Neutrophil (primary cell): ENCODE measurements around the gene MRGPRG.

Source experiments
- H3K27ac ChIP-seq: fragments of 200-600 bp; sonication (generic); 2 replicates; pipeline ENCODE4 v1.5.1; 2016; ENCODE audit warnings: mild to moderate bottlenecking, moderate library complexity
- H3K27me3 ChIP-seq: fragments of 200-600 bp; sonication (generic); 2 replicates; pipeline ENCODE4 v1.6.0; 2016; ENCODE audit warnings: mild to moderate bottlenecking
- H3K36me3 ChIP-seq: fragments of 200-600 bp; sonication (generic); 2 replicates; pipeline ENCODE4 v1.5.1; 2017
- H3K4me1 ChIP-seq, 2 experiments: fragments of 200-600 bp in 1 of 2; sonication (generic) in 1 of 2; 1 replicate in 1 of 2; 2 replicates in 1 of 2; pipeline versions ENCODE4 v1.5.1 to v1.6.1; 2013 to 2016; ENCODE audit warnings: low read depth in 1 of 2, low read length in 1 of 2, mild to moderate bottlenecking in 1 of 2, moderate library complexity in 1 of 2; ENCODE audit not compliant: control insufficient read depth in 1 of 2, insufficient read depth in 1 of 2
- H3K4me3 ChIP-seq, 2 experiments: fragments of 200-600 bp in 1 of 2; sonication (generic) in 1 of 2; 1 replicate in 1 of 2; 2 replicates in 1 of 2; pipeline ENCODE4 v1.5.1; 2013 to 2016; ENCODE audit warnings: low read depth in 1 of 2, low read length in 1 of 2, mild to moderate bottlenecking in 1 of 2, moderate library complexity in 1 of 2
- H3K9me3 ChIP-seq: fragments of 200-600 bp; sonication (generic); 2 replicates; pipeline ENCODE4 v1.5.1; 2016
- CTCF ChIP-seq: fragments of 200-600 bp; sonication (generic); IDR thresholded peaks from 2 replicates; pipeline ENCODE4 v1.5.1; 2016; ENCODE audit warnings: antibody characterized with exemption

Gene MRGPRG

DNA sequence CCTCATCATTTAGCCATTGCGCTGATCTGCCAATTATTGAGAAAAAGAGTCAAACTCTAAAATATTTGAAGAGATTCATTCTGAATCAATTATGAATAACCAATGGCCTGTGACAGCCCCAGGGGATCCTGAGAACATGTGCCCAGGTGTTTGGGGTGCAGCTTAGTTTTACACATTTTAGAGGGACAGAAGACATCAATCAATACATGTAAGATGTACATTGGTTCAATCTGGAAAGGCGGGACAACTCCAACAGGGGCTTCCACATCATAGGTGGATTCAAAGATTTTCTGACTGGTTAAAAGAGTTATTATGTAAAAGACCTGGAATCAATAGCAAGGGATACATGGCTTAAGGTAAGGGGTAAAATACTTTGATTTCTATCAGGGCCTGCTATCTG lies 18.5 kb upstream of the MRGPRG start:
- no peaks in the 10 kb centered on the region for H3K4me1 ChIP-seq
- H3K27me3 ChIP-seq, result peaks cover 5% of the 10 kb centered on the region
- no peak for TF ChIP-seq CTCF
- H3K4me3 ChIP-seq, result no peak overlapping the region
- no peaks in the 10 kb centered on the region for H3K36me3 ChIP-seq
- no peaks in the 10 kb centered on the region for H3K9me3 ChIP-seq
- no peak overlapping the region for H3K27ac ChIP-seq

- H3K27me3 ChIP-seq, result peaks cover 5% of the 10 kb centered on the region
- no peaks in the 10 kb centered on the region for H3K9me3 ChIP-seq
- H3K36me3 ChIP-seq, result no peaks in the 10 kb centered on the region
- H3K4me1 ChIP-seq, result no peaks in the 10 kb centered on the region
- TF ChIP-seq CTCF, result no peak
- no peak overlapping the region for H3K4me3 ChIP-seq
- H3K27ac ChIP-seq, result no peak overlapping the region
Measured at GRCh38 chr11:3234846-3235245, 16.2 kb upstream of the MRGPRG start.

DNA sequence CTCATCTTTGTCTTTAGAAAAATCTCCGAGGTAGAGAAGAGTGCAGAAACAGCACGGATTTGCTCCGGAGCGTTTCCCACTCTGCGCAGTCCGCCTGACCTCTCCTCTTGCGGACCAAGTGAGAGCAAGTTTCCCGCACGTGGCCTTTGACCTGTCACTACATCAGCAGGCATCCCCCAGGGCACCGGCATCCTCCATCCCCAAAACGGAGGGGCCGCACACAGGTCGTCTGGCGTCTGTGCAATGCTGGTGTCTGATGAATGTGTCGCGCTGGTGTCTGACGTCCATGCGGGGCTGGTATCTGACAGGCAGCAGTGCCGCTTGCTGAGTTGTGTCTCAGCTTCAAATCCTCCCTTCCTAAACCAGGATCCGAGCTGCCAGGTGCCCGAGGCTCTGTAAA lies 14.3 kb upstream of the MRGPRG start:
- no peak for TF ChIP-seq CTCF
- Histone ChIP-seq H3K9me3 (no peaks in the 10 kb centered on the region), H3K4me1 (no peaks in the 10 kb centered on the region), H3K4me3 (no peak overlapping the region), H3K27ac (no peak overlapping the region), H3K27me3 (peaks cover 5% of the 10 kb centered on the region), H3K36me3 (no peaks in the 10 kb centered on the region)

- peaks cover 5% of the 10 kb centered on the region for H3K27me3 ChIP-seq
- TF ChIP-seq CTCF, result no peak
- H3K4me1 ChIP-seq, result no peaks in the 10 kb centered on the region
- no peaks in the 10 kb centered on the region for H3K9me3 ChIP-seq
- no peaks in the 10 kb centered on the region for H3K36me3 ChIP-seq
- no peak within 1 kb of the TSS for H3K27ac ChIP-seq
- no peak within 1 kb of the TSS for H3K4me3 ChIP-seq
Measured at GRCh38 chr11:3231851-3232744, 13.5 kb upstream of the MRGPRG start, which contains the start of gene MRGPRE. MRGPRE (minus strand) TSS chr11:3232417; CDS start chr11:3228799, 3,618 bp downstream.

DNA sequence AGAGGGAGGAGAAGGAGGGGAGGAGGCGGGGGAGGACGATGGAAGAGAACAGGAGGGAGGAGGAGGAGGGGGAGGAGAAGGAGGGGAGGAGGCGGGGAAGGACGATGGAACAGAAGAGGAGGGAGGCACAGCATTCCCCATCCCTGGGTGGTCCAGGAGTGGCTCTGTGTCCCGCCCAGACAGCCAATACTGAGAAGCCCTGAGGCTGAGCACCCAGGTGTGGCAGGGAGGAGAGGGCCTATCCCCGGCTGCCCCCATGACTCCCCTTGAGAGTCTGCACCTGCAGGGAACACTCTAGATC lies 12.9 kb upstream of the MRGPRG start:
- no peaks in the 10 kb centered on the region for H3K4me1 ChIP-seq
- no peaks in the 10 kb centered on the region for H3K9me3 ChIP-seq
- no peaks in the 10 kb centered on the region for H3K36me3 ChIP-seq
- peaks cover 5% of the 10 kb centered on the region for H3K27me3 ChIP-seq
- H3K27ac ChIP-seq, result no peak overlapping the region
- no peak overlapping the region for H3K4me3 ChIP-seq
- TF ChIP-seq CTCF, result no peak
